Right lobe of liver (tissue), 4 donors: ENCODE results near the gene PDLIM5.

Experiments
- CTCF ChIP-seq, 4 donors: fragments of 200-600 bp in 3 of 4; fragments of 450-650 bp in 1 of 4; IDR thresholded peaks; one replicate each; pipeline versions ENCODE4 v1.5.1 to v1.8.0; 2016 to 2022; ENCODE audit warnings: antibody characterized with exemption in 4 of 4, mild to moderate bottlenecking in 2 of 4
- POLR2A ChIP-seq: fragments of 450-650 bp; IDR thresholded peaks from one replicate; pipeline ENCODE4 v1.6.1; 2017; ENCODE audit warnings: antibody characterized with exemption, mild to moderate bottlenecking
- donor health status: DM: no; HTN: no; CAD: no.
- donor health status: DM: no; HTN: no; CAD: no.
- donor health status: DM: no; HTN: yes; CAD: no.

GRCh38 chr4:94504545-94504944 is 52.8 kb downstream of the PDLIM5 start:
- no peak for TF ChIP-seq POLR2A
- no peak for TF ChIP-seq CTCF (IDR thresholded peaks at IDR 0.05)
